Measurements from ENCODE around the gene KRTAP10-2.

- TF ChIP-seq EZH2phosphoT487 (IDR thresholded peaks at IDR 0.05; ENCODE audit: insufficient read depth, low read depth) (no peak), EZH2 (IDR thresholded peaks at IDR 0.05; ENCODE audit: insufficient read depth, poor library complexity, severe bottlenecking) (no peak)
These were observed 43.2 kb upstream of the KRTAP10-2 start for GRCh38 chr21:44594406-44594916.

All from GM23248 (cell line).